Right lobe of liver (tissue), 6 donors: ENCODE measurements around the gene DTNA. TPM values are rescaled to one million over a fixed set of nuclear protein-coding genes. Genes with fewer than 3 reads are reported as not detected.
"Not testable (repeated sequence)": the region's sequence is repeated elsewhere in the genome, so short reads cannot be mapped to it uniquely, and the experiment has no call there.

ENCODE experiments used
- ATAC-seq, 4 donors: fragments of 200-7000 bp; cut with Tn5 transposase; one replicate each; pipeline ENCODE4 v1.9.1; 2020; ENCODE audit warnings: mild to moderate bottlenecking in 4 of 4, moderate library complexity in 4 of 4
- DNase-seq, 3 donors: peaks; one replicate each; pipeline ENCODE4 v3.0.0-alpha.2; 2020
- H3K27ac ChIP-seq, 3 donors: fragments of 200-600 bp; one replicate each; pipeline ENCODE4 v1.8.0; 2022
- H3K27me3 ChIP-seq, 2 donors: fragments of 200-600 bp; one replicate each; pipeline ENCODE4 v1.8.0; 2022
- H3K36me3 ChIP-seq, 4 donors: fragments of 200-600 bp; sonication (generic) in 1 of 4; one replicate each; pipeline versions ENCODE4 v1.5.1 to v1.8.0; 2017 to 2022; ENCODE audit warnings: control low read depth in 1 of 4
- H3K4me1 ChIP-seq, 4 donors: fragments of 200-600 bp; sonication (generic) in 1 of 4; one replicate each; pipeline versions ENCODE4 v1.5.1 to v1.8.0; 2017 to 2022; ENCODE audit warnings: control low read depth in 1 of 4
- H3K4me3 ChIP-seq, 3 donors: fragments of 200-600 bp; one replicate each; pipeline ENCODE4 v1.8.0; 2022
- H3K9me3 ChIP-seq, 4 donors: fragments of 200-600 bp; sonication (generic) in 1 of 4; one replicate each; pipeline versions ENCODE4 v1.5.1 to v1.8.0; 2017 to 2022; ENCODE audit warnings: control low read depth in 1 of 4
- POLR2A ChIP-seq: fragments of 450-650 bp; IDR thresholded peaks from one replicate; pipeline ENCODE4 v1.6.1; 2017; ENCODE audit warnings: antibody characterized with exemption, mild to moderate bottlenecking
- WGBS: methylation state at CpG from one replicate; pipeline ENCODE4 v1.1.6; 2018; ENCODE audit warnings: low coverage, low lambda C conversion rate; ENCODE audit not compliant: insufficient coverage; ENCODE audit errors: missing lambda C conversion rate; 5-methylcytosine and 5-hydroxymethylcytosine counted together
- intact Hi-C, 2 donors: fragments of 100-400 bp; cut with DNase I; formaldehyde crosslinking; loops; one replicate each; pipeline versions ENCODE4 v1.11.2 to v1.14.1; 2022
- total RNA-seq, 6 experiments: library from RNA; depleted of rRNA in 2 of 6; stranded (reverse); fragments of >200 nt in 2 of 6; fragmentation: NEBNext Ultra II Directional in 3 of 6; extraction: Animal tissue kit (Norgen Biotek cat#: 25700) in 3 of 6; gene quantifications; one replicate each; pipeline versions ENCODE4 v1.1.0 to v1.2.4, GENCODE V29; 2016 to 2023
- TF ChIP-seq, protein P1 (sequence below), 4 donors: fragments of 200-600 bp in 3 of 4; fragments of 450-650 bp in 1 of 4; IDR thresholded peaks; one replicate each; pipeline versions ENCODE4 v1.5.1 to v1.8.0; 2016 to 2022; ENCODE audit warnings: antibody characterized with exemption in 4 of 4, mild to moderate bottlenecking in 2 of 4
- donor health status: DM: no; HTN: yes; CAD: no.
- donor health status: DM: no; HTN: no; CAD: no.
- donor health status: DM: no; HTN: no; CAD: no.
- donor health status: DM: no; HTN: yes; CAD: no.
- donor health status: DM: no; HTN: yes; CAD: no.

DTNA gene
- total RNA-seq, 6 experiments from 2014 or later = 0.90 to 29.4 (median 13.7) TPM

DNA sequence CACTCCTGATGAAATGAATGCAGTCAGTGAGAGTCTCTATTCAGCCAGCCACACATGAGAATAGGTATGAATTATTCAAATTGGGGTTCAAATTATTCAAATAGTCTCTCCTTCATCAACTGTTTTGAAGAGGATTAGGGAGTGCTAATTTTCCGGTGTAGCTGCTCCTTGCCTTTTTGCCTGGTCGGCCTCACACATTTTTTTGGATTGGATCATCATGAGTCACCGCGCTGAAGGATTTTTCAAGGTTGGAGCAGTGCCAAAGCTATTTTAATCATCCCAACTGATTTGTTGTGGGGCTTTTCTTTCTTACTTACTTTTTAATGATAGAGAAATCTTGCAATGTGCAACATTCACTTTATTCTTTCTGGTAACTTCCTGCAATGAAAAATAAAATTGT lies 2.4 kb upstream of the DTNA start:
- TF ChIP-seq, protein P1, sequence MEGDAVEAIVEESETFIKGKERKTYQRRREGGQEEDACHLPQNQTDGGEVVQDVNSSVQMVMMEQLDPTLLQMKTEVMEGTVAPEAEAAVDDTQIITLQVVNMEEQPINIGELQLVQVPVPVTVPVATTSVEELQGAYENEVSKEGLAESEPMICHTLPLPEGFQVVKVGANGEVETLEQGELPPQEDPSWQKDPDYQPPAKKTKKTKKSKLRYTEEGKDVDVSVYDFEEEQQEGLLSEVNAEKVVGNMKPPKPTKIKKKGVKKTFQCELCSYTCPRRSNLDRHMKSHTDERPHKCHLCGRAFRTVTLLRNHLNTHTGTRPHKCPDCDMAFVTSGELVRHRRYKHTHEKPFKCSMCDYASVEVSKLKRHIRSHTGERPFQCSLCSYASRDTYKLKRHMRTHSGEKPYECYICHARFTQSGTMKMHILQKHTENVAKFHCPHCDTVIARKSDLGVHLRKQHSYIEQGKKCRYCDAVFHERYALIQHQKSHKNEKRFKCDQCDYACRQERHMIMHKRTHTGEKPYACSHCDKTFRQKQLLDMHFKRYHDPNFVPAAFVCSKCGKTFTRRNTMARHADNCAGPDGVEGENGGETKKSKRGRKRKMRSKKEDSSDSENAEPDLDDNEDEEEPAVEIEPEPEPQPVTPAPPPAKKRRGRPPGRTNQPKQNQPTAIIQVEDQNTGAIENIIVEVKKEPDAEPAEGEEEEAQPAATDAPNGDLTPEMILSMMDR (IDR thresholded peaks at IDR 0.05) = no peak
- no peak for TF ChIP-seq POLR2A
- 52% methylated on average over 4 of the region's 4 CpGs for WGBS
- no peak overlapping the region for H3K27ac ChIP-seq
- no peaks in the 10 kb centered on the region for H3K36me3 ChIP-seq
- H3K9me3 ChIP-seq = no peaks in the 10 kb centered on the region
- H3K4me3 ChIP-seq = no peak overlapping the region
- no peaks in the 10 kb centered on the region for H3K27me3 ChIP-seq
- ATAC-seq (peak in 1 of 4 donors; percentile 34), DNase-seq (no peak)
- no peaks in the 10 kb centered on the region for H3K4me1 ChIP-seq
- intact Hi-C loops = no loop called here

DNA sequence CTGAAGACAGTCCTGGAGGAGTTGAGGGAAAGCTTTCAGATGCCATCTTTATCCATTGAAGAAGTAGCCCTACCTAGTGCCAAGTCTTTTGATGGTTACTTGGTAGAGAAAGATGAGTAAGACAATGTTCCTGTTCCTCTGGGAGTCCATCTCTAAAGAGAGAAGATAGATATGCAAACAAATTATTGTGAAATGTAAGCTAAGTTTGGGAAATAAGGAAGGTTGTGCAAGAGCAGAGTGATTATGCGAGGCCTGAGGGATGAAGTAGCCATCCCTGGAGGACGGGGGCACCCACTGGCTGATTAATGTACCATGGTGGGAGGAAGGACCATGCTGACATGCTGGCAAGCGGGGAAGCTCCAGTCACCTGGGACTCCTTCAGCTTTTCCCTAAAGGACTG lies 994 bp upstream of the DTNA start:
- TF ChIP-seq, protein P1 (IDR thresholded peaks at IDR 0.05) = no peak
- no peak for TF ChIP-seq POLR2A
- H3K27ac ChIP-seq = no peak overlapping the region
- H3K4me3 ChIP-seq = no peak overlapping the region
- no peak for DNase-seq
- H3K4me1 ChIP-seq = no peaks in the 10 kb centered on the region
- H3K27me3 ChIP-seq = no peaks in the 10 kb centered on the region
- intact Hi-C loops = no loop called here
- H3K36me3 ChIP-seq = no peaks in the 10 kb centered on the region
- no peaks in the 10 kb centered on the region for H3K9me3 ChIP-seq
- WGBS = 50% methylated on average over 2 of the region's 3 CpGs
- peak in 2 of 4 donors; percentile 29 to 72 for ATAC-seq

DNA sequence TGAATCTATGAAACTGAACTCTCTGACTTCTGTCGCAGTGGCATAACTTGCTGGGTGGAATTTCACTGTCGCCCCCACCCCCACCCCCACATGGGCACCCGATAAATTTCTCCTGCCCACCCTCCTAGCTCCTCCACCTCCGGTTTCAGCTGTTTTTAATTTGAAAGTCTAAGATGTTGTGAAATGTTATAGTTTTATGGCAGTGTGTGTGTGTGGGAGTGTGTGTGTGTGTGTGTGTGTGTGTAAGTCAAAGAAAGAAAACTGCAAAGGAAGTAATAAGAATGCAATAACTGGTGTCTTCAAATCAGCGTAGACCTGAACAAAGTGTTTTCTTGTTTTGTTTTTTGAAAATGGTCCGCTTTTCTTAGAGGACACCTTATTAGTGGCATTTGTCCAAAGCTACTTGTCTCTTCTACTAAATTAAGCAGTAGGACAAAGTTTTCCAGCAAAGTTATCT lies 388 bp downstream of the DTNA start:
- Histone ChIP-seq H3K4me1 (no peaks in the 10 kb centered on the region), H3K27ac (no peak overlapping the region), H3K9me3 (no peaks in the 10 kb centered on the region), H3K4me3 (no peak overlapping the region), H3K27me3 (no peaks in the 10 kb centered on the region), H3K36me3 (no peaks in the 10 kb centered on the region)
- intact Hi-C loops = no loop called here
- TF ChIP-seq, protein P1 (IDR thresholded peaks at IDR 0.05) = no peak
- TF ChIP-seq POLR2A = no peak
- ATAC-seq (no peak), DNase-seq (no peak)
- WGBS = 40% methylated on average over 5 of the region's 6 CpGs

DNA sequence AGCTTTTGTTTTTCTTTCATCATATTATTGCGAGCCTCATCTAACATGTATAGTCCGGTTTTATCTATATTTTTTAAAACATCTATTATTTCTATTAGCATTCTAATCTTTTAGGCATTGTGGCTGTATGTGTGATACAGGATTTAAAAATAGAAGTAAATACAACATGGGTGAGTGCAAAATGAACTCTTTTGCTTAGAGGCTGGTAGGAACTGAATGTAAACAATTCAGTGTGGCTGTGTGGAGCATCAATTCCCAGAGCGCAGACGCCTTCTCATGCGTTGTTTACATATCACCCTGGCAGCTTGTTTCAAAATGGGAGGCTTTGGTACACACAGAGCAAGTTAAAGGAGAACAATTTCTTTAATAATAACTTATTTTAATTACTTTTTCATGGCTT lies 836 bp downstream of the DTNA start:
- Histone ChIP-seq H3K36me3 (no peaks in the 10 kb centered on the region), H3K27ac (no peak overlapping the region), H3K4me1 (no peaks in the 10 kb centered on the region), H3K4me3 (no peak overlapping the region), H3K9me3 (no peaks in the 10 kb centered on the region), H3K27me3 (no peaks in the 10 kb centered on the region)
- intact Hi-C loops = no loop called here
- TF ChIP-seq POLR2A = no peak
- TF ChIP-seq, protein P1 (IDR thresholded peaks at IDR 0.05) = no peak
- DNase-seq = no peak
- WGBS = 62% methylated on average over 5 of the region's 5 CpGs
- no peak for ATAC-seq

DNA sequence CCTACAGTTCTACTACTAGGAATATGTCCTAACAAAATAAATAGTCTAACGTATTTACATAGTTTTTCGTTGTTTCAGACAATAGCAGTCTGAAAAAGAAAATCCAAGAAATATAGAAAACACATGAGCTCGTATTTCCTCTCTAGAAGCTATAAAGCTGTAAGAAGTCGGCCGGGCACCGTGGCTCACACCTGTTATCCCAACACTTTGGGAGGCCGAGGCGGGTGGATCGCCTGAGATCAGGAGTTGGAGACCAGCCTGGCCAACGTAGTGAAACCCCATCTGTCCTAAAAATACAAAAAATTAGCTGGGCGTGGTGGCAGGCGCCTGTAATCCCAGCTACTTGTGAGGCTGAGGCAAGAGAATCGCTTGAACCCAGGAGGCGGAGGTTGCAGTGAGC lies 6.0 kb downstream of the DTNA start:
- WGBS = 92% methylated on average over 14 of the region's 14 CpGs
- intact Hi-C loops, H3K9me3 ChIP-seq, DNase-seq, H3K4me3 ChIP-seq, H3K4me1 ChIP-seq, H3K27ac ChIP-seq, H3K36me3 ChIP-seq, H3K27me3 ChIP-seq, ATAC-seq: not testable (repeated sequence)
